Ovary (tissue), 3 donors: ENCODE results near the gene AZI2.

Experiments used
- CTCF ChIP-seq, 3 donors: fragments of 450-650 bp in 2 of 3; fragments of 200-600 bp in 1 of 3; IDR thresholded peaks; one replicate each; pipeline versions ENCODE4 v1.5.1 to v1.8.0; 2016 to 2022; ENCODE audit warnings: antibody characterized with exemption in 3 of 3, mild to moderate bottlenecking in 1 of 3
- EP300 ChIP-seq: sonication (generic); formaldehyde crosslinking; IDR thresholded peaks from one replicate; pipeline ENCODE4 v1.6.1; 2017; ENCODE audit warnings: antibody characterized with exemption
- donor health status: DM: no; HTN: no; CAD: no.

- TF ChIP-seq CTCF (IDR thresholded peaks at IDR 0.05) (no peak), EP300 (no peak)
Observed at GRCh38 chr3:28291577-28291976, 57.0 kb downstream of the AZI2 start.
